ENCODE measurements around the gene DHX32.
"Not testable (repeated sequence)": the region's sequence is repeated elsewhere in the genome, so short reads cannot be mapped to it uniquely, and the experiment has no call there.

DNA sequence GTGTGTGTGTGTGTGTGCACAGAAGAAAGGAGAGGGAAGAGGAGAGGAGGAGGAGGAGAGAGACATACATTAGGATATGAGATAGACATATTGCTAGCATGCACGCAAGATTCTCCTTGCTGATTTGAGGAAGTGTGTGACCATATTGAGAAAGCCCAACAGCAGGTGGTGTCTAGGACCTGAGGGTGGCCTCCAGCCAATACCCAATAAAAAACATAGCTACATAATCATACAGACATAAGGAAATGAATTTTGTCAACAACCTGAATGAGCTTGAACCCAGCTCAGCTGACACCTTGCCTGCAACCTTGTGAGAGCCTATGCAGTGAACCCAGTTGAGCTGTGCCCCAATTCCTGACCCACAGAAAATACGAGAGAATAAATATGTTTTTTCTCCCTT, 26.5 kb upstream of the DHX32 start:
- TF ChIP-seq, protein P1, sequence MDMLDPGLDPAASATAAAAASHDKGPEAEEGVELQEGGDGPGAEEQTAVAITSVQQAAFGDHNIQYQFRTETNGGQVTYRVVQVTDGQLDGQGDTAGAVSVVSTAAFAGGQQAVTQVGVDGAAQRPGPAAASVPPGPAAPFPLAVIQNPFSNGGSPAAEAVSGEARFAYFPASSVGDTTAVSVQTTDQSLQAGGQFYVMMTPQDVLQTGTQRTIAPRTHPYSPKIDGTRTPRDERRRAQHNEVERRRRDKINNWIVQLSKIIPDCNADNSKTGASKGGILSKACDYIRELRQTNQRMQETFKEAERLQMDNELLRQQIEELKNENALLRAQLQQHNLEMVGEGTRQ (IDR thresholded peaks at IDR 0.05; ENCODE audit: low read depth, low read length): not testable (repeated sequence)
- not testable (repeated sequence) for TF ChIP-seq BHLHE40 (IDR thresholded peaks at IDR 0.05; ENCODE audit: low read depth, low read length); RCOR1 (IDR thresholded peaks at IDR 0.05; ENCODE audit: insufficient replicate concordance, low read length); CHD1 (IDR thresholded peaks at IDR 0.05; ENCODE audit: low read depth, low read length); MAZ (IDR thresholded peaks at IDR 0.05; ENCODE audit: borderline replicate concordance, low read depth, low read length); POLR2A (IDR thresholded peaks at IDR 0.05; ENCODE audit: low read depth, low read length); MXI1 (IDR thresholded peaks at IDR 0.05; ENCODE audit: borderline replicate concordance, low read depth, low read length); CEBPB (IDR thresholded peaks at IDR 0.05; ENCODE audit: low read depth, low read length); FOS (IDR thresholded peaks at IDR 0.05; ENCODE audit: low read depth, low read length); RAD21 (IDR thresholded peaks at IDR 0.05; ENCODE audit: low read length); SMC3 (IDR thresholded peaks at IDR 0.05; ENCODE audit: low read depth, low read length); NFE2L2 (IDR thresholded peaks at IDR 0.05; ENCODE audit: low read depth, low read length)
- TF ChIP-seq, protein P2, sequence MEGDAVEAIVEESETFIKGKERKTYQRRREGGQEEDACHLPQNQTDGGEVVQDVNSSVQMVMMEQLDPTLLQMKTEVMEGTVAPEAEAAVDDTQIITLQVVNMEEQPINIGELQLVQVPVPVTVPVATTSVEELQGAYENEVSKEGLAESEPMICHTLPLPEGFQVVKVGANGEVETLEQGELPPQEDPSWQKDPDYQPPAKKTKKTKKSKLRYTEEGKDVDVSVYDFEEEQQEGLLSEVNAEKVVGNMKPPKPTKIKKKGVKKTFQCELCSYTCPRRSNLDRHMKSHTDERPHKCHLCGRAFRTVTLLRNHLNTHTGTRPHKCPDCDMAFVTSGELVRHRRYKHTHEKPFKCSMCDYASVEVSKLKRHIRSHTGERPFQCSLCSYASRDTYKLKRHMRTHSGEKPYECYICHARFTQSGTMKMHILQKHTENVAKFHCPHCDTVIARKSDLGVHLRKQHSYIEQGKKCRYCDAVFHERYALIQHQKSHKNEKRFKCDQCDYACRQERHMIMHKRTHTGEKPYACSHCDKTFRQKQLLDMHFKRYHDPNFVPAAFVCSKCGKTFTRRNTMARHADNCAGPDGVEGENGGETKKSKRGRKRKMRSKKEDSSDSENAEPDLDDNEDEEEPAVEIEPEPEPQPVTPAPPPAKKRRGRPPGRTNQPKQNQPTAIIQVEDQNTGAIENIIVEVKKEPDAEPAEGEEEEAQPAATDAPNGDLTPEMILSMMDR (conservative IDR thresholded peaks at IDR 0.05; ENCODE audit: low read depth, low read length): not testable (repeated sequence)

All from IMR-90 (cell line).